ENCODE measurements around the gene BLVRB.
A peak's percentile ranks its signal among the peaks of the same experiment; 100 is the strongest.

Gene BLVRB

GRCh38 chr19:40444000-40444824, 21.3 kb downstream of the BLVRB start, which contains the start of gene SERTAD3:
Gene SERTAD3 (minus strand): TSS chr19:40444335. CDS start chr19:40442080, 2,255 bp downstream.
- Histone ChIP-seq H3K4me3 (replicated peaks; ENCODE audit: low read depth, low read length) (peak within 1 kb of the TSS; percentile 83), H3K36me3 (ENCODE audit: control insufficient read depth, insufficient read depth, low read length) (peaks cover 9% of the 10 kb centered on the region), H3K27me3 (replicated peaks; ENCODE audit: control insufficient read depth, insufficient read depth, low read length) (no peaks in the 10 kb centered on the region)
- TF ChIP-seq, protein P1, sequence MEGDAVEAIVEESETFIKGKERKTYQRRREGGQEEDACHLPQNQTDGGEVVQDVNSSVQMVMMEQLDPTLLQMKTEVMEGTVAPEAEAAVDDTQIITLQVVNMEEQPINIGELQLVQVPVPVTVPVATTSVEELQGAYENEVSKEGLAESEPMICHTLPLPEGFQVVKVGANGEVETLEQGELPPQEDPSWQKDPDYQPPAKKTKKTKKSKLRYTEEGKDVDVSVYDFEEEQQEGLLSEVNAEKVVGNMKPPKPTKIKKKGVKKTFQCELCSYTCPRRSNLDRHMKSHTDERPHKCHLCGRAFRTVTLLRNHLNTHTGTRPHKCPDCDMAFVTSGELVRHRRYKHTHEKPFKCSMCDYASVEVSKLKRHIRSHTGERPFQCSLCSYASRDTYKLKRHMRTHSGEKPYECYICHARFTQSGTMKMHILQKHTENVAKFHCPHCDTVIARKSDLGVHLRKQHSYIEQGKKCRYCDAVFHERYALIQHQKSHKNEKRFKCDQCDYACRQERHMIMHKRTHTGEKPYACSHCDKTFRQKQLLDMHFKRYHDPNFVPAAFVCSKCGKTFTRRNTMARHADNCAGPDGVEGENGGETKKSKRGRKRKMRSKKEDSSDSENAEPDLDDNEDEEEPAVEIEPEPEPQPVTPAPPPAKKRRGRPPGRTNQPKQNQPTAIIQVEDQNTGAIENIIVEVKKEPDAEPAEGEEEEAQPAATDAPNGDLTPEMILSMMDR (IDR thresholded peaks at IDR 0.05; ENCODE audit: insufficient read depth, low read length, poor library complexity, severe bottlenecking): no peak
- DNase-seq (ENCODE audit: extremely low read depth, insufficient read length): peak; percentile 98

DNA sequence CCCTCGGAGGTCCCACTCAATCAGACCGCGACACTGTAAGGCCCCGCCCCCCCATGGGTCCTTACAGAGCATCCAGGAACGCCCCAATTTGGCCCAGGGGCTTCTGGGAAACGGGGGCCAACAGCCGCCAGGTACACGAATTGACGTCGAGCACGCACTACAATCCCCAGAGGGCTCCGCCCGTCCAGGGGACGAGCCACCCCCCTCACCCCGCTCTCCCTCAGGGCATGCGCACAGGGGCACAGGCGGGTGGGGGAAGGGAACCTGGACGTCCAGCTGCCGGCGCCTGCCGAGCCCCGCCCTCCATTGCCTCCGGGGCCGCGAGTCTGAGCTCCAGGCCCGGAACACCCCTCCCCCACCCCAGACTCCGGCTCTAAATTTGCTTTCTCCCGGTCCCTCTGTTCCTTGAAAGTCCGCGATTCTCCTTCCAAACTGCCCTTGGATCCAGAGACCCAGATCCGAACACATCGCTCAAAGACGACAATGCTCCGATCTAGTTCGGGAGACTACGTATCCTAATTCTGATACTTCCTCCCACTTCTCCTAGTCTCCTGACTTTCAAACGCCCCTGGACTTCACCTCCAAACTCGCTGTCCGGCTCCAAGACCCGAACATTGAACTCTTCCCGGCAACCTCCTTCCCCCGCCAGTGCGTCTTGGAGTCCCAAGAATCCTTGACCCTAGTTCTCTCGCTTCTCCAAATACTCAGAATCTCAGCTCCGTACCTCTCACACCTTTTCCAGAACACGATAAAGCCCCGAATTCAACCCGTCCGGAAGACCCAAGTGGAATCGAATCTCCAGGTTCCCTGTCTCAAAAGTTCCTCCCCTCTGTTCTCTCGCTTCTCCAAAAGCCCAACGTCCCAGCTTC, 22.2 kb downstream of the BLVRB start:
- Histone ChIP-seq H3K4me3 (replicated peaks; ENCODE audit: low read depth, low read length) (peak overlapping the region; percentile 83), H3K36me3 (ENCODE audit: control insufficient read depth, insufficient read depth, low read length) (peaks cover 9% of the 10 kb centered on the region), H3K27me3 (replicated peaks; ENCODE audit: control insufficient read depth, insufficient read depth, low read length) (no peaks in the 10 kb centered on the region)
- TF ChIP-seq, protein P1 (IDR thresholded peaks at IDR 0.05; ENCODE audit: insufficient read depth, low read length, poor library complexity, severe bottlenecking): no peak
- DNase-seq (ENCODE audit: extremely low read depth, insufficient read length): peak; percentile 99

DNA sequence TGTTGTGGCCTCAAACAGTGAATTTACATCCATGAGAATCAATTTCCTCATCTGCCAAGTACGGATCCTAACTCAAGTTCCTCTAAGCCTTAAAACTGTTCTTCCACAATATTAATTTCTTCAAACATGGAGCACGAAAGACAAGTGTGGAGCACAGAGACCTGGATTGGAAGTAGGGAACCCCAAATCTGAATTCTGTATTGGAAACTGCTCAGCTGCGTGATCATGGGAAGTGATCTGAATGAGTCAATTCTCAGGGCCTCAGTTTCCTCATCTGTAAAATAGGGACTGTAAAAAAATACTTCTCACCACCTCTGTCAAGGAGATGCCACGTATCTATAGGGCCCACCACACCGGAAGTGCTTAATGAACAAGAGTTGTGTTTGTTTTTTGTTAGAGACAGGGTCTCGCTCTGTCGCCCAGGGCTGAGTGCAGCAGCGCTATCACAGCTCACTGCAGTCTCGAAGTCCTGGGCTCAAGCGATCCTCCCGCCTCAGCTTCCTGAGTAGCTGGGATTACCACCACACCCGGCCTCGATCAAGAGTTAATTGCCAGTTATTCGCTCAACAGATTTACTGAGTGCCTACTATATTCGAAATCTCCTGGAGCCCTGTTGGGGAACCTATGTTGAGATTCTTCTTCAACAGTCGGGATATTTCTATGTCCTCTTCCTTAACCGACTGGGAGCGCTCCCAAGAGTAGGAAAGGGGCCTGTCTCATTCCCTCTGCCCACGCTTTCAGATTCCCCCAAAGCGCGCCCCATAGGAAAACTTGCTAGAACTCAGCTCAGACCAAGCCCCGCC, 23.0 kb downstream of the BLVRB start:
- no peaks in the 10 kb centered on the region for H3K27me3 ChIP-seq (replicated peaks; ENCODE audit: control insufficient read depth, insufficient read depth, low read length)
- H3K4me3 ChIP-seq (replicated peaks; ENCODE audit: low read depth, low read length): peak overlapping the region; percentile 77
- TF ChIP-seq, protein P1 (IDR thresholded peaks at IDR 0.05; ENCODE audit: insufficient read depth, low read length, poor library complexity, severe bottlenecking): no peak
- peak; percentile 63 for DNase-seq (ENCODE audit: extremely low read depth, insufficient read length)
- H3K36me3 ChIP-seq (ENCODE audit: control insufficient read depth, insufficient read depth, low read length): peaks cover 9% of the 10 kb centered on the region

DNA sequence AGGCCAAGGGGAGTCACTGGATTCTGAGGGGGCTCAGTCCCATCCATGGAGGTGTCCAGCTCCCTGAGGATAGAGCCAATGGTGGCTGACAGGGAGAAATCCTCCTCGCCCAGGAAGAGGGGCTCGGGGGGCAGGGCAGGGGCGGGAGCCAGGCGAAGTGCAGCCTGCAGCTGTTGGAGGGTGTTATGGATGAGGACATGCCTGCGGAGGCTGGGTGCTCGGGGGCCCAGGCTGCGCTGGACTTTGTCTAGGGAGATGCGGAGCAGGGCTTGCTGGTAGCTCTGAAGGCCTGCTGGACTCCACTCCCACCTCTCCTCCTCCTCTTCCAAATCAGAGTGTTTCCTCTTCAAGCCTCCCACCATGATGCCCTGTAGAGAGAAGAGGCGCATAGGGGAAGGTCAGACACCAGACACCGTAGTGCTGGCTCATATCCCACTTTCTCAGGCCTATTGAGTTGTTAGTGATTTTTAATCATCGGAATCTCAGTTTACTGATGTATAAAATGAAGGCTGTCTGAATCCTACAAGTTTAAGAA, 23.8 kb downstream of the BLVRB start:
- peaks cover 9% of the 10 kb centered on the region for H3K36me3 ChIP-seq (ENCODE audit: control insufficient read depth, insufficient read depth, low read length)
- TF ChIP-seq, protein P1 (IDR thresholded peaks at IDR 0.05; ENCODE audit: insufficient read depth, low read length, poor library complexity, severe bottlenecking): no peak
- DNase-seq (ENCODE audit: extremely low read depth, insufficient read length): no peak
- no peaks in the 10 kb centered on the region for H3K27me3 ChIP-seq (replicated peaks; ENCODE audit: control insufficient read depth, insufficient read depth, low read length)
- no peak overlapping the region; the same call in 1 of the 2 replicates for H3K4me3 ChIP-seq (replicated peaks; ENCODE audit: low read depth, low read length)

DNA sequence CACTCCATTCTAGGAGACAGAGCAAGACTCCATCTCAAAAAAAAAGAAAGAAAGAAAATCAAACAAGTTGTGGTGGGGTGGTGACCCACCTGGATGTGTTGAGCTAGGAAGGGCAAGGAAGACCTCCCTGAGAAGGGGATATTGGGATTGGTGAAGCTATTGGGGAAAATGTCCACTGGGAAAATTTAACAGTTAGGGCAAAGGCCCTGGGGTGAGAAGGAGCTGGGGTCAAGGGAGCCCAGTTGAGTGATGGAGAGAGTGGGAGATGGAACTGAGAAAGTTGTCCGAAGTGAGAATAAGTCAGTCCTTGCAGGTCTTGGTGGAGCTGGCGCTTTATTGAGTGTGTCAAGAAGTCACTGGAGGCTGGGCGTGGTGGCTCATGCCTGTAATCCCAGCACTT, 27.3 kb downstream of the BLVRB start:
- no peak overlapping the region for H3K4me3 ChIP-seq (replicated peaks; ENCODE audit: low read depth, low read length)
- TF ChIP-seq, protein P1 (IDR thresholded peaks at IDR 0.05; ENCODE audit: insufficient read depth, low read length, poor library complexity, severe bottlenecking): no peak
- no peak for DNase-seq (ENCODE audit: extremely low read depth, insufficient read length)
- peaks cover 9% of the 10 kb centered on the region for H3K36me3 ChIP-seq (ENCODE audit: control insufficient read depth, insufficient read depth, low read length)
- H3K27me3 ChIP-seq (replicated peaks; ENCODE audit: control insufficient read depth, insufficient read depth, low read length): no peaks in the 10 kb centered on the region

Data from GM06990 (cell line).